Measurements from ENCODE around the gene GCAT. TPM values are rescaled to one million over a fixed set of nuclear protein-coding genes. Genes with fewer than 3 reads are reported as not detected.

GCAT gene
- total and polyA plus RNA-seq, 10 donors = 0.94 to 3.9 (median 1.9) TPM; not detected in 1

DNA sequence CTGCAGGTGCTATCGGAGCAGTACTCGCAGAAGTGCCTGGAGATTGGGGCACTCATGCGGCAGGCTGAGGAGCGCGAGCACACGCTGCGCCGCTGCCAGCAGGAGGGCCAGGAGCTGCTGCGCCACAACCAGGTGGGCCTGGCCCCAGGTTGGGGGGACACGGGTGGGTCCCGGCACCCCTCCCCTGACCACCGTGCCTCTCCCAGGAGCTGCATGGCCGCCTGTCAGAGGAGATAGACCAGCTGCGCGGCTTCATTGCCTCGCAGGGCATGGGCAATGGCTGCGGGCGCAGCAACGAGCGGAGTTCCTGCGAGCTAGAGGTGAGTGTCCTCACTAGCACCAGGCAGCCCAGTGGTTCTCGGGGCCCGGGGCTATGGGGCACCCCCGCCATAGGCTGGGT lies 38.7 kb upstream of the GCAT start:
- H3K27ac ChIP-seq = no peak overlapping the region
- 97 to 100% (median 97%) methylated on average over 16 to 24 of the region's 24 CpGs for WGBS, 5 donors
- no peak overlapping the region for H3K4me3 ChIP-seq
- TF ChIP-seq, protein P1, sequence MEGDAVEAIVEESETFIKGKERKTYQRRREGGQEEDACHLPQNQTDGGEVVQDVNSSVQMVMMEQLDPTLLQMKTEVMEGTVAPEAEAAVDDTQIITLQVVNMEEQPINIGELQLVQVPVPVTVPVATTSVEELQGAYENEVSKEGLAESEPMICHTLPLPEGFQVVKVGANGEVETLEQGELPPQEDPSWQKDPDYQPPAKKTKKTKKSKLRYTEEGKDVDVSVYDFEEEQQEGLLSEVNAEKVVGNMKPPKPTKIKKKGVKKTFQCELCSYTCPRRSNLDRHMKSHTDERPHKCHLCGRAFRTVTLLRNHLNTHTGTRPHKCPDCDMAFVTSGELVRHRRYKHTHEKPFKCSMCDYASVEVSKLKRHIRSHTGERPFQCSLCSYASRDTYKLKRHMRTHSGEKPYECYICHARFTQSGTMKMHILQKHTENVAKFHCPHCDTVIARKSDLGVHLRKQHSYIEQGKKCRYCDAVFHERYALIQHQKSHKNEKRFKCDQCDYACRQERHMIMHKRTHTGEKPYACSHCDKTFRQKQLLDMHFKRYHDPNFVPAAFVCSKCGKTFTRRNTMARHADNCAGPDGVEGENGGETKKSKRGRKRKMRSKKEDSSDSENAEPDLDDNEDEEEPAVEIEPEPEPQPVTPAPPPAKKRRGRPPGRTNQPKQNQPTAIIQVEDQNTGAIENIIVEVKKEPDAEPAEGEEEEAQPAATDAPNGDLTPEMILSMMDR (IDR thresholded peaks at IDR 0.05 in 8 of 11, conservative IDR thresholded peaks at IDR 0.05 in 3 of 11) = no peak
- TF ChIP-seq POLR2A (IDR thresholded peaks at IDR 0.05) (no peak), POLR2AphosphoS5 (IDR thresholded peaks at IDR 0.05) (peak in 1 of 3 donors; percentile 60)
- intact Hi-C loops (cut with DNase I; ENCODE audit: low total_unique reads) = no loop called here
- H3K4me1 ChIP-seq = peaks cover 0 to 27% (median 3%) of the 10 kb centered on the region in 6 donors
- no peaks in the 10 kb centered on the region for H3K9me3 ChIP-seq
- H3K36me3 ChIP-seq = peaks cover 0 to 100% (median 75%) of the 10 kb centered on the region in 6 donors
- no peaks in the 10 kb centered on the region for H3K27me3 ChIP-seq (replicated peaks in 1 of 7)
- no peak for DNase-seq

- Histone ChIP-seq H3K27ac (no peak overlapping the region), H3K27me3 (replicated peaks in 1 of 7) (no peaks in the 10 kb centered on the region), H3K36me3 (peaks cover 0 to 100% (median 63%) of the 10 kb centered on the region in 6 donors), H3K9me3 (no peaks in the 10 kb centered on the region), H3K4me1 (peaks cover 0 to 40% (median 12%) of the 10 kb centered on the region in 6 donors), H3K4me3 (no peak overlapping the region)
- intact Hi-C loops (cut with DNase I; ENCODE audit: low total_unique reads) = no loop called here
- WGBS, 5 donors = 63 to 73% (median 68%) methylated on average over 4 of the region's 4 CpGs
- DNase-seq = no peak
- TF ChIP-seq POLR2AphosphoS5 (IDR thresholded peaks at IDR 0.05) (no peak), POLR2A (IDR thresholded peaks at IDR 0.05) (no peak)
- TF ChIP-seq, protein P1 (IDR thresholded peaks at IDR 0.05 in 8 of 11, conservative IDR thresholded peaks at IDR 0.05 in 3 of 11) = no peak
Observed at GRCh38 chr22:37771081-37771480, 36.7 kb upstream of the GCAT start.

DNA sequence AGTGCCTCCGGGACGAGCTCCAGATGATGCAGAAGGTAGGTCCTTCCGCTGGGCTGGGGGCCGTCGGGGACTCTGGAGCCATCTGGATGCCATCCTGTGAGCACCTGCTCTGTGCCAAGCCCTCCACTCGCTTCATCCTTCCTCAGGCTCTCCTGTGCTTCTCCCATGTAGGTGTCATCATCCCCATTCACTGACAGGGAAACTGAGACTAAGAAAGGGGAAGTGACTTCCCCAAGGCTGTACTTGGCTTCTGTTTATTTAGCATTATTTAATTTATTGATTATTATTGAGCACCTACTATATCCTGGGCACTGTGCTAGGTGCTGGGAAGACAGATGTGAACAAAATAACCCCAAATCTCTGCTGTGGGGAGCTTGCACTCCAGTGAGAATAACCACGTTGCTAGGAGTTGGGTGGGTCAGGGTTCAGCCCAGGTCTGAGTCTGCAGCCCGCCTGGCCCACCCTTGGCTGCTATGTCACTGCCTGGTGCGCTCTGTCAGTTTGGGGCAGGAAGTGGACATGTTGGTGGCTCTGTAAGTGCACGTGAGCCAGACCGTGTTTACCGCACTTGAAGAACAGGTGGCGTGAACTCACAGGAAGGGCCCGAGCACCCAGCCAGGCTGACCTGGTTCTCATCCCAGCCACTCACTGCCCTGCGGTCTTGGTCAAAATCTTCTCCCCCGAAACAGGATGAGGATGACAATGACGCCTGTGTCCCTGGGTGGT lies 35.9 kb upstream of the GCAT start:
- Histone ChIP-seq H3K4me3 (no peak overlapping the region), H3K27ac (peak overlapping the region in 2 of 8 donors; percentile 17 to 27), H3K9me3 (no peaks in the 10 kb centered on the region), H3K27me3 (replicated peaks in 1 of 7) (no peaks in the 10 kb centered on the region), H3K4me1 (peaks cover 0 to 42% (median 12%) of the 10 kb centered on the region in 6 donors), H3K36me3 (peaks cover 0 to 92% (median 59%) of the 10 kb centered on the region in 6 donors)
- WGBS, 5 donors = 76 to 91% (median 81%) methylated on average over 12 to 17 of the region's 17 CpGs
- TF ChIP-seq POLR2AphosphoS5 (IDR thresholded peaks at IDR 0.05) = no peak
- TF ChIP-seq POLR2A (IDR thresholded peaks at IDR 0.05) = no peak
- TF ChIP-seq, protein P1 (IDR thresholded peaks at IDR 0.05 in 8 of 11, conservative IDR thresholded peaks at IDR 0.05 in 3 of 11) = no peak
- intact Hi-C loops (cut with DNase I; ENCODE audit: low total_unique reads) = no loop called here
- DNase-seq = no peak

- Histone ChIP-seq H3K9me3 (no peaks in the 10 kb centered on the region), H3K4me3 (no peak overlapping the region), H3K27me3 (replicated peaks in 1 of 7) (no peaks in the 10 kb centered on the region), H3K36me3 (peaks cover 0 to 63% (median 37%) of the 10 kb centered on the region in 6 donors), H3K27ac (peak overlapping the region in 6 of 8 donors; percentile 38 to 66 (median 62)), H3K4me1 (peaks cover 0 to 47% (median 14%) of the 10 kb centered on the region in 6 donors)
- intact Hi-C loops (cut with DNase I; ENCODE audit: low total_unique reads) = no loop called here
- no peak for DNase-seq
- WGBS, 5 donors = 81 to 90% (median 84%) methylated on average over 2 to 3 of the region's 3 CpGs
- TF ChIP-seq POLR2A (IDR thresholded peaks at IDR 0.05) = no peak
- TF ChIP-seq POLR2AphosphoS5 (IDR thresholded peaks at IDR 0.05) = peak in 2 of 3 donors; percentile 28 to 58
- TF ChIP-seq, protein P1 (IDR thresholded peaks at IDR 0.05 in 8 of 11, conservative IDR thresholded peaks at IDR 0.05 in 3 of 11) = no peak
Observed at GRCh38 chr22:37774728-37775127, 33.0 kb upstream of the GCAT start.

Measured in spleen (tissue), 11 donors.